Erythroblast (primary cell): ENCODE results near the gene ALG13.

ENCODE experiments used
- GATA1 ChIP-seq: IDR thresholded peaks from 2 replicates; pipeline ENCODE4 v1.6.1; 2011; ENCODE audit warnings: low read depth, mild to moderate bottlenecking, control low read depth, low read length, moderate library complexity
- POLR2A ChIP-seq: IDR thresholded peaks from 2 replicates; pipeline ENCODE4 v1.6.1; 2011; ENCODE audit warnings: mild to moderate bottlenecking, low read length

- TF ChIP-seq POLR2A (no peak), GATA1 (no peak)
These were observed 50.4 kb downstream of the ALG13 start for GRCh38 chrX:111731351-111731750.
